Lower lobe of right lung (tissue), 2 donors: Measurements from ENCODE around the gene P2RY11. TPM values are rescaled to one million over a fixed set of nuclear protein-coding genes. Genes with fewer than 3 reads are reported as not detected.

ENCODE experiments used
- ATAC-seq, 2 donors: fragments of 200-7000 bp; cut with Tn5 transposase; one replicate each; pipeline ENCODE4 v1.9.1; 2020 to 2022; ENCODE audit warnings: mild to moderate bottlenecking in 2 of 2, moderate library complexity in 2 of 2
- DNase-seq: peaks from one replicate; pipeline ENCODE4 v3.0.0-alpha.2; 2020
- H3K27ac ChIP-seq: fragments of 200-600 bp; one replicate; pipeline ENCODE4 v1.8.0; 2022
- H3K27me3 ChIP-seq: fragments of 200-600 bp; one replicate; pipeline ENCODE4 v1.8.0; 2022; ENCODE audit warnings: low read depth
- H3K36me3 ChIP-seq: fragments of 200-600 bp; one replicate; pipeline ENCODE4 v1.8.0; 2022; ENCODE audit warnings: mild to moderate bottlenecking
- H3K4me1 ChIP-seq: fragments of 200-600 bp; one replicate; pipeline ENCODE4 v1.8.0; 2022
- H3K4me3 ChIP-seq: fragments of 200-600 bp; one replicate; pipeline ENCODE4 v1.8.0; 2022; ENCODE audit warnings: mild to moderate bottlenecking
- H3K9me3 ChIP-seq: fragments of 200-600 bp; one replicate; pipeline ENCODE4 v1.8.0; 2022
- CTCF ChIP-seq: fragments of 200-600 bp; IDR thresholded peaks from one replicate; pipeline ENCODE4 v1.8.0; 2022; ENCODE audit warnings: antibody characterized with exemption, mild to moderate bottlenecking
- intact Hi-C: fragments of 100-400 bp; cut with DNase I; formaldehyde crosslinking; loops from one replicate; pipeline ENCODE4 v1.11.0; 2022
- total RNA-seq: library from RNA; stranded (reverse); fragmentation: NEBNext Ultra II Directional; extraction: Animal tissue kit (Norgen Biotek cat#: 25700); gene quantifications from one replicate; pipeline ENCODE4 v1.2.1, GENCODE V29; 2021
- donor health status: DM: no; HTN: yes; CAD: no; lungs with severe emphysema.

The P2RY11 gene
- total RNA-seq, 1 donor from 2014 or later: 15.6 TPM

- DNase-seq: peak; percentile 82
- Histone ChIP-seq H3K4me1 (no peaks in the 10 kb centered on the region), H3K27ac (peak overlapping the region; percentile 68), H3K27me3 (no peaks in the 10 kb centered on the region), H3K9me3 (no peaks in the 10 kb centered on the region), H3K4me3 (peak overlapping the region; percentile 46), H3K36me3 (peaks cover 85% of the 10 kb centered on the region)
- TF ChIP-seq CTCF: no peak
- ATAC-seq: peak; percentile 81 to 91
- intact Hi-C loops: no loop called here
These were observed 24.2 kb downstream of the P2RY11 start for GRCh38 chr19:10135551-10136334.

- Histone ChIP-seq H3K36me3 (peaks cover 90% of the 10 kb centered on the region), H3K9me3 (no peaks in the 10 kb centered on the region), H3K27me3 (no peaks in the 10 kb centered on the region), H3K4me1 (no peaks in the 10 kb centered on the region), H3K4me3 (no peak overlapping the region), H3K27ac (no peak overlapping the region)
- TF ChIP-seq CTCF: no peak
- ATAC-seq: no peak
- no peak for DNase-seq
- intact Hi-C loops: no loop called here
These were observed 25.4 kb downstream of the P2RY11 start for GRCh38 chr19:10136936-10137335.

GRCh38 chr19:10137751-10138682 lies 26.5 kb downstream of the P2RY11 start:
- peaks cover 97% of the 10 kb centered on the region for H3K36me3 ChIP-seq
- H3K27ac ChIP-seq: no peak overlapping the region
- DNase-seq (no peak), ATAC-seq (no peak)
- H3K4me3 ChIP-seq: no peak overlapping the region
- H3K27me3 ChIP-seq: no peaks in the 10 kb centered on the region
- H3K9me3 ChIP-seq: no peaks in the 10 kb centered on the region
- H3K4me1 ChIP-seq: no peaks in the 10 kb centered on the region
- TF ChIP-seq CTCF: no peak
- intact Hi-C loops: no loop called here

- peaks cover 98% of the 10 kb centered on the region for H3K36me3 ChIP-seq
- DNase-seq (no peak), ATAC-seq (no peak)
- no peak overlapping the region for H3K4me3 ChIP-seq
- TF ChIP-seq CTCF: no peak
- no peaks in the 10 kb centered on the region for H3K27me3 ChIP-seq
- no peaks in the 10 kb centered on the region for H3K4me1 ChIP-seq
- no peaks in the 10 kb centered on the region for H3K9me3 ChIP-seq
- intact Hi-C loops: no loop called here
- H3K27ac ChIP-seq: no peak overlapping the region
These were observed 27.6 kb downstream of the P2RY11 start for GRCh38 chr19:10138879-10139795.

GRCh38 chr19:10139952-10140351 lies 28.5 kb downstream of the P2RY11 start:
- Histone ChIP-seq H3K36me3 (peaks cover 99% of the 10 kb centered on the region), H3K27ac (no peak overlapping the region), H3K9me3 (no peaks in the 10 kb centered on the region), H3K4me1 (no peaks in the 10 kb centered on the region), H3K27me3 (no peaks in the 10 kb centered on the region), H3K4me3 (no peak overlapping the region)
- ATAC-seq: no peak
- no peak for TF ChIP-seq CTCF
- intact Hi-C loops: no loop called here
- DNase-seq: no peak
